ENCODE results near the gene NCF2.

The NCF2 gene

GRCh38 chr1:183584147-183584546, 6.1 kb downstream of the NCF2 start:
- DNase-seq (ENCODE audit: low read depth), result no peak

GRCh38 chr1:183583466-183583865, 6.8 kb downstream of the NCF2 start:
- DNase-seq (ENCODE audit: low read depth), result no peak

GRCh38 chr1:183582021-183582713, 8.1 kb downstream of the NCF2 start:
- DNase-seq (ENCODE audit: low read depth), result no peak

- peak; percentile 39 for DNase-seq (ENCODE audit: low read depth)
These were observed 10.0 kb downstream of the NCF2 start for GRCh38 chr1:183580281-183580682.

- DNase-seq (ENCODE audit: low read depth), result no peak
These were observed 11.4 kb downstream of the NCF2 start for GRCh38 chr1:183578856-183579255.

GRCh38 chr1:183577897-183578465, 12.3 kb downstream of the NCF2 start:
- no peak for DNase-seq (ENCODE audit: low read depth)

GRCh38 chr1:183576537-183576936, 13.7 kb downstream of the NCF2 start:
- DNase-seq (ENCODE audit: low read depth), result no peak

- no peak for DNase-seq (ENCODE audit: low read depth)
These were observed 14.7 kb downstream of the NCF2 start for GRCh38 chr1:183575606-183576005.

GRCh38 chr1:183572721-183573120, 17.5 kb downstream of the NCF2 start:
- DNase-seq (ENCODE audit: low read depth), result no peak

- DNase-seq (ENCODE audit: low read depth), result no peak
These were observed 18.5 kb downstream of the NCF2 start for GRCh38 chr1:183571678-183572268.

GRCh38 chr1:183570451-183570850, 19.8 kb downstream of the NCF2 start:
- no peak for DNase-seq (ENCODE audit: low read depth)

GRCh38 chr1:183569801-183570200, 20.5 kb downstream of the NCF2 start:
- no peak for DNase-seq (ENCODE audit: low read depth)

- DNase-seq (ENCODE audit: low read depth), result no peak
These were observed 21.1 kb downstream of the NCF2 start for GRCh38 chr1:183569141-183569540.

GRCh38 chr1:183568176-183569021, 21.9 kb downstream of the NCF2 start:
- DNase-seq (ENCODE audit: low read depth), result no peak

GRCh38 chr1:183567584-183567983, 22.7 kb downstream of the NCF2 start:
- DNase-seq (ENCODE audit: low read depth), result peak; percentile 34

- no peak for DNase-seq (ENCODE audit: low read depth)
These were observed 24.2 kb downstream of the NCF2 start for GRCh38 chr1:183566026-183566425.

- no peak for DNase-seq (ENCODE audit: low read depth)
These were observed 25.0 kb downstream of the NCF2 start for GRCh38 chr1:183565261-183565660.

- no peak for DNase-seq (ENCODE audit: low read depth)
These were observed 27.6 kb downstream of the NCF2 start for GRCh38 chr1:183562701-183563100.

GRCh38 chr1:183559061-183559460, 31.2 kb downstream of the NCF2 start:
- DNase-seq (ENCODE audit: low read depth), result no peak

GRCh38 chr1:183554577-183554976, 35.7 kb downstream of the NCF2 start:
- DNase-seq (ENCODE audit: low read depth), result no peak

- DNase-seq (ENCODE audit: low read depth), result no peak
These were observed 36.5 kb downstream of the NCF2 start for GRCh38 chr1:183553764-183554163.

- no peak for DNase-seq (ENCODE audit: low read depth)
These were observed 36.9 kb downstream of the NCF2 start for GRCh38 chr1:183553331-183553730.

- DNase-seq (ENCODE audit: low read depth), result no peak
These were observed 37.4 kb downstream of the NCF2 start for GRCh38 chr1:183552891-183553290.
